Activated T-helper 17 cell treated with anti-CD3 and anti-CD28 coated beads, Interleukin-2, amount 50 U/mL, for 72 hours (primary cell): Measurements from ENCODE around the gene SMAD7. TPM values are rescaled to one million over a fixed set of nuclear protein-coding genes. Genes with fewer than 3 reads are reported as not detected.

Source experiments
- ATAC-seq: fragments of 150-1000 bp; cut with Tn5 transposase; replicated peaks from 2 replicates; pipeline ENCODE4 v1.10.0; 2021; ENCODE audit warnings: mild to moderate bottlenecking, moderate library complexity
- H3K27ac Mint-ChIP-seq: one replicate; pipeline ENCODE4 v1.8.0; 2022; ENCODE audit warnings: mixed read lengths
- H3K27me3 Mint-ChIP-seq: one replicate; pipeline ENCODE4 v1.8.0; 2022; ENCODE audit warnings: mixed read lengths
- H3K36me3 Mint-ChIP-seq: one replicate; pipeline ENCODE4 v1.8.0; 2022; ENCODE audit warnings: low read depth, mild to moderate bottlenecking, mixed read lengths
- H3K4me1 Mint-ChIP-seq: one replicate; pipeline ENCODE4 v1.8.0; 2022; ENCODE audit warnings: mixed read lengths
- H3K4me3 Mint-ChIP-seq: one replicate; pipeline ENCODE4 v1.8.0; 2022; ENCODE audit warnings: mild to moderate bottlenecking, mixed read lengths
- H3K9me3 Mint-ChIP-seq: one replicate; pipeline ENCODE4 v1.8.0; 2022; ENCODE audit warnings: mixed read lengths
- total RNA-seq, 2 donors: library from RNA; stranded (reverse); gene quantifications; one replicate each; pipeline ENCODE4 v1.2.3, GENCODE V29; 2022

The SMAD7 gene
- total RNA-seq, 2 donors from 2014 or later: 23.4 to 40.7 TPM

DNA sequence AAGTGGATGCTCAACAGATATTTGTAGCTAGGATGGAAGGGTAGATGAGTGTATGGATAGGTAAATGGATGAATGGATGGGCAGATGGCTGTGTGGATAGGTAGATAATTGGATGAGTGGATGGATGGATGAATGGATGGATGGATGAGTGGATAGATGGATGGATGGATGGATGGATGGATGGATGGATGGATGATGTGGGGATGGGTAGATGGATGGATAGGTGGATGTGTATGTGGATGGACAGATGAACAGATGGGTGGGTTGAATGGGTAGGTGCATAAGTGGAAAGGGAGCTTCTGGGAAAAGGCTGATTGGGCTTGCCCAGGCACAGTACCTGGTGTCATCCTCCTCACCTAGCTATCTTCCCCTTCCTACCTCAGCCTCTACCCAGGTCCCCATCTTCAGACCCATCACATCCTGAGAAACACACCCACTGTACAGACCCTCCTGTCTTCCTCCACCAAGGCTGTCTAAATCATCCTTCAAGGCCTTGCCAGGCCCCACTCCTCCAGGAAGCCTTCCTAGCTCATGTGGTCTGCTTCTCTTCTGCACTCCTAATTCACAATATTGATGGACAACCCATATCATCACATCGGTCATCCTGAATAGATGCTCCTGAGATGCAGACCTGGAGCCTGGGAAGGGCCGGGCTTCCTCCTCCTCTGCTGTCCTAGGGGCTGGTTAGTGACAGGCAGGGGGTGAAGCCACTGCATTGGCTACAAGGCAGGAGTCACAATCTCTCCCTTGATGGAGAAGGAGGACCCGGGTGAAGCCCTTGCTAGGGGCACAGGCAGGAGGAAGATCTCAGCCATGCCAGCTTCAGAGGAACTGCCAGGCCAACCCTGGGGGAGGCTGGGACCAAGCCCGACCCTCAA is 49.4 kb downstream of the SMAD7 start:
- no peaks in the 10 kb centered on the region for H3K36me3 Mint-ChIP-seq
- no peak overlapping the region for H3K27ac Mint-ChIP-seq
- H3K4me1 Mint-ChIP-seq: peaks cover 15% of the 10 kb centered on the region
- H3K4me3 Mint-ChIP-seq: no peak overlapping the region
- ATAC-seq: no peak
- H3K9me3 Mint-ChIP-seq: peaks cover 5% of the 10 kb centered on the region
- no peaks in the 10 kb centered on the region for H3K27me3 Mint-ChIP-seq

DNA sequence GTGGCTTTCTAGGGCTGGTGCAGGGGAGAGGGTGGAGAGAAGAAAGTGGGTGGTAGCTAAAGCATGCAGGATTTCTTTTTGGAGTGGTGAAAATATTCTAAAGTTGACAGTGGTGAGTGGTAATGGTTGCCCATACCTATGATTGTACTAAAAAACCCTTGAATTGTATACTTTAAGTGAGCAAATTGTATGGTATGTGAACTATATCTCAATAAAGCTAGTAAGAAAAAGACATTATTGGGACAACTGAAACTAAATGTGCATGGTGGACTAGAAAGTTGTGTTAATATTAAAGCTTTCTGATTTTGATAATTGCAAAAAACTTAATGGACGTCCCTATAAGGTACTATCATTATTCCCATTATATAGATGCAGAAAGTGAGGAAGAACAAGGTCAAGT is 50.3 kb downstream of the SMAD7 start:
- Mint-ChIP-seq H3K4me3 (no peak overlapping the region), H3K4me1 (peaks cover 20% of the 10 kb centered on the region), H3K9me3 (peaks cover 5% of the 10 kb centered on the region), H3K27me3 (no peaks in the 10 kb centered on the region), H3K36me3 (no peaks in the 10 kb centered on the region), H3K27ac (no peak overlapping the region)
- no peak for ATAC-seq

DNA sequence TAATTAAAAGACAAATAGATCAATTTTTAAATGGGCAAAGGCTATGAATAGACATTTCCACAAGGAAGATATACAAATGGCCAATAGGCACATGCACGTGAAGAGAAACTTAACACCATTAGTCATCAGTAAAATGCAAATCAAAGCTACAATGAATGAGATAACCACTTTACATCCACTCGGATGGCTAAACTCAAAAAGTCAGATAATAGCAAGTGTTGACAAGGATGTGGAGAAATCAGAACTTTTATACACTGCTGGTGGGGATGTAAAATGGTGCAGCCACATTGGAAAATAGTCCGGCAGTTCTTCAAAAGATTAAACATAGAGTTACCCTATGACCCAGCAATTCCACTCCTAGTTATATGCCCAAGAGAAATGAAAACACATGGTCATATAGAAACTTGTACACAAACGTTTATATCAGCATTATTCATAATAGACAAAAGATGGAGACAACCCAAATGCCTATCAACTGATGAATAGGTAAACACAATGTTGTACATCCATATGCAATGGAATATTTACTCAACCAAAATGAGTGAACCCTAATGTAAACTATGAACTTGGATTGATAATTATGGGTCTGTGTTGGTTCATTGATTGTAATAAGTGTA is 51.1 kb downstream of the SMAD7 start:
- Mint-ChIP-seq H3K4me3 (no peak overlapping the region), H3K27me3 (no peaks in the 10 kb centered on the region), H3K9me3 (peaks cover 5% of the 10 kb centered on the region), H3K4me1 (peaks cover 20% of the 10 kb centered on the region), H3K27ac (peak overlapping the region; percentile 11), H3K36me3 (no peaks in the 10 kb centered on the region)
- ATAC-seq: peak; percentile 49

- no peaks in the 10 kb centered on the region for H3K9me3 Mint-ChIP-seq
These were observed 52.2 kb downstream of the SMAD7 start for GRCh38 chr18:48898521-48898920.

DNA sequence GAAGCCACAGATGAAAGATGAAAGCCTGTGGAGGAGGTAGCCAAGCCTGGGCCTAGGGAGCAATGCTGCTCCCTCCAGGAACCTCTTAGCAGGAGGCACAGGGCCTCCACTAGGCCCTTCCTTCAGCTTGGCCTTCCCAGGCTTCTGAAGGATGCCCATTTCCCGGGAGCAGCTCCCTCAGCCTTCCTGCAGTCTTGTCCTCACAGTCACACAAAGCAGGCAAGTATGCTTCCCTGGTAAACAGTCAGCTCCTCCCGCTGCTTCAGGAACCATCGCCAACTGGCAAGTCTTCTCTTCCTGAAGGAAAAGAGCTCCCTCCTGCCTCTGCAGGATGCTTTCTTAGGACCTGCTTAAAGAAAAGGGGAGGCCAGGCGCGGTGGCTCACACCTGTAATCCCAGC is 53.2 kb downstream of the SMAD7 start:
- no peak for ATAC-seq
- peak overlapping the region; percentile 74 for H3K27ac Mint-ChIP-seq
- H3K27me3 Mint-ChIP-seq: no peaks in the 10 kb centered on the region
- H3K9me3 Mint-ChIP-seq: no peaks in the 10 kb centered on the region
- no peak overlapping the region for H3K4me3 Mint-ChIP-seq
- H3K36me3 Mint-ChIP-seq: no peaks in the 10 kb centered on the region
- peaks cover 20% of the 10 kb centered on the region for H3K4me1 Mint-ChIP-seq

More at GRCh38 chr18:48898521-48898920, 52.2 kb downstream of the SMAD7 start:
- H3K27ac Mint-ChIP-seq: no peak overlapping the region
- no peak overlapping the region for H3K4me3 Mint-ChIP-seq
- no peak for ATAC-seq
- H3K4me1 Mint-ChIP-seq: peaks cover 20% of the 10 kb centered on the region
- no peaks in the 10 kb centered on the region for H3K27me3 Mint-ChIP-seq
- H3K36me3 Mint-ChIP-seq: no peaks in the 10 kb centered on the region

DNA sequence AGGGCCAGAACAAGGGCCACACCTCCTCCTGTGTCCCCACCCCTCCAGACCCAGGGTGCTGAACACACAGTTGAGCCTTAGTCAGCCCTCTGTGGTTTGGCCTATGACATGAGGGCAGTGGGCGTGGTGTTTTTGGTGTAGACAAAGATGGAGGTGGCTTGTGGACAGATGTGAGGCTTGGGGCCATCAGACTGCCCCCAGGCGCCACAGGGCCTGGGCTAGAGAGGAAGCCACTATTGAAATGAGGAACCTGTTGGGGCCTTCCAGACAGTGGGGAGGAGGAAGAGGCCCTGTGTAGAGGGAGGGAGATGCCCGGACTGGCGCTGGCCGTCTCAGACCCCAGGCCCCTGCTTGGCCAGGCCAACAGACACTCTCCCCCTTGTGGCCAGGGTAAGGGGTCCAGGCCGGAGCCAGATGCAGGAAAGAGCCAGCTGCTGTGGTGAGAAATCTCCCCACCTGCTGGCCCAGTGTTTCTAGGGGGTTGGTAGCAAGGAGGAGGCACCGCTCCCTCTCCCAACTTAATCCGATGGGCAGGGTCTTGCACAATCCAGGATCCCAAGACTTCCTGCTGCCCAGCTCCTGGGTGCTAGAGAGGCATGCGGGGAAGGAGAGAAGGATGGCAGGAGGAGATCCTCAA is 53.8 kb downstream of the SMAD7 start:
- H3K36me3 Mint-ChIP-seq: no peaks in the 10 kb centered on the region
- no peaks in the 10 kb centered on the region for H3K9me3 Mint-ChIP-seq
- H3K4me3 Mint-ChIP-seq: no peak overlapping the region
- H3K4me1 Mint-ChIP-seq: peaks cover 20% of the 10 kb centered on the region
- ATAC-seq: peak; percentile 93
- peak overlapping the region; percentile 74 for H3K27ac Mint-ChIP-seq
- no peaks in the 10 kb centered on the region for H3K27me3 Mint-ChIP-seq

DNA sequence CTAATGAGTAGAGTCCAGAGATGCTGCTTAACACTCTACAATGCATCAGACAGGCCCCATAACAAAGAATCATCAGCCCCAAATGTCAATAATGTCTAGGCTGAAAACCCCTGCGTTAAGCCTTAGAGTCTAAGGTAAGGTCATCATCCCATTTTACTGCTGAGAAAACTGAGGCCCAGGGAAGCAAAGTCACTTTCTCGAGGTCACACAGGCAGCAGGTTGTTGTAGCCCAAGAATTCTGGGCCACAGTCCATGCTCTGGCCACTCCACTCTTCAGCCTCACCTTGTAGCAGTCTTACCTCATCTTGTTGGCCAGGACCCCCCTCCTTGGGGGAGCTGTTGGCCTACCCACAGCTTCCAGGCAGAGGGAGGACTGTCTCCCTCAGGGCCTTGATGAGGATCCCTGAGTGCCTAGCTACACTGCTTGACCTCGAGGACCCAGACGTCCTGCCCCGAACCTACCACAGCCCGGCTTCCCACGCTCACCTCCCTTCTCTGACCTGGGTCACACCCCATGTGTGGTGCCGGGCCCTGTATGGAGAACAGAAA is 54.4 kb downstream of the SMAD7 start:
- no peak for ATAC-seq
- peak overlapping the region; percentile 74 for H3K27ac Mint-ChIP-seq
- H3K36me3 Mint-ChIP-seq: no peaks in the 10 kb centered on the region
- no peaks in the 10 kb centered on the region for H3K9me3 Mint-ChIP-seq
- peaks cover 20% of the 10 kb centered on the region for H3K4me1 Mint-ChIP-seq
- H3K4me3 Mint-ChIP-seq: no peak overlapping the region
- H3K27me3 Mint-ChIP-seq: no peaks in the 10 kb centered on the region

- Mint-ChIP-seq H3K4me1 (peaks cover 17% of the 10 kb centered on the region), H3K27me3 (no peaks in the 10 kb centered on the region), H3K9me3 (no peaks in the 10 kb centered on the region), H3K36me3 (no peaks in the 10 kb centered on the region), H3K4me3 (no peak overlapping the region), H3K27ac (peak overlapping the region; percentile 48)
- ATAC-seq: no peak
These were observed 55.9 kb downstream of the SMAD7 start for GRCh38 chr18:48894799-48895346.

DNA sequence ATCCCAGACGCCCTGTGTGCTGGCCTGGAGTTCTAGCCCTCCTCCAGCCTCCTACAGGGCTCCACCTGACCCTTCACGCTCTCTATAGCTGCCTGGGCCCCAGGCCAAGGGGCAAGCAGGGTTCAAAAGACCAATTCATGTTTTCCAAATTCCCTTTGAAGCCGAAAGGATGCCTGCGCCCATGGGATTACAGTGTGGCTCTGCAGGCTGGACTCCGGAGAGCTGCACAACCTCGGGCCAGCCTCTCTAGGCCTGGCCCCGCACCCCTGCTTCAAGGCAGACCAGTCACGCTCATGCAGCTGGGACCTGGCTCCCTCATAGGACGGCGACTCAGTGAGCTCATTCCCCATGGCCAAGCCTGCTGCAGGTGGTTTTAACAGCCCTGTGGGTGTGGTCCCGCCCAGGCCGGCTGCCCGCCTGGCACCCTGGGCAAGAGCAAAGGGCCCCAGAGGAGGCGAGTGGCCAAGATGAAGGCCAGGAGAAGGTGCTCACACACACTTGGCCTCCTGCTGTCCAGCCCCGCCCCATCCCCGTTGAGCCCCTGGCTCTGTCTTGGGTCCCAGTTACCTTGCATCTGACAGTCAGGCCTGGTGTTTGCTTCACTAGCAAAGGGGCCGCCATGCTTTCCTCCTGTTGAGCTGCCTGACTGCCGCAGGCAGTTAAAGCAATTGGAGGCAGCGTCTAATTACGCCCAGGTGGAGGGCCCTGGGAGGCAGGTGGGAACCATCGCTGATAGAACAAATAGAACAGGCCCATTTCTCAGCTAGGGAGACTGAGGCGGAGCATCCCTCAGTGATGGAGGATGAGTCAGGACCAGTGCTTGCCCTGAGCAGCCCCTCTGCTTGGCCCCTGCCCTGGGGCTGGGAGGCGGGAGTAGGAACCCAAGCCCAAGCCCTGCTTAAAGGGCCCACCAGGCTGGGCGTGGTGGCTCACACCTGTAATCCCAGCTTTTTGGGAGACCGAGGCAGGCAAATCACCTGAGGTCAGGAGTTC is 56.9 kb downstream of the SMAD7 start:
- Mint-ChIP-seq H3K27ac (peak overlapping the region; percentile 60), H3K36me3 (no peaks in the 10 kb centered on the region), H3K4me1 (peaks cover 12% of the 10 kb centered on the region), H3K9me3 (no peaks in the 10 kb centered on the region), H3K27me3 (no peaks in the 10 kb centered on the region), H3K4me3 (no peak overlapping the region)
- no peak for ATAC-seq

- Mint-ChIP-seq H3K36me3 (no peaks in the 10 kb centered on the region), H3K4me3 (no peak overlapping the region), H3K27ac (peak overlapping the region; percentile 60), H3K27me3 (no peaks in the 10 kb centered on the region), H3K9me3 (no peaks in the 10 kb centered on the region), H3K4me1 (peaks cover 12% of the 10 kb centered on the region)
- no peak for ATAC-seq
These were observed 57.6 kb downstream of the SMAD7 start for GRCh38 chr18:48893061-48893607.

GRCh38 chr18:48892146-48892855 is 58.5 kb downstream of the SMAD7 start:
- Mint-ChIP-seq H3K4me3 (no peak overlapping the region), H3K36me3 (no peaks in the 10 kb centered on the region), H3K27me3 (no peaks in the 10 kb centered on the region), H3K9me3 (no peaks in the 10 kb centered on the region), H3K4me1 (peaks cover 12% of the 10 kb centered on the region), H3K27ac (no peak overlapping the region)
- no peak for ATAC-seq

DNA sequence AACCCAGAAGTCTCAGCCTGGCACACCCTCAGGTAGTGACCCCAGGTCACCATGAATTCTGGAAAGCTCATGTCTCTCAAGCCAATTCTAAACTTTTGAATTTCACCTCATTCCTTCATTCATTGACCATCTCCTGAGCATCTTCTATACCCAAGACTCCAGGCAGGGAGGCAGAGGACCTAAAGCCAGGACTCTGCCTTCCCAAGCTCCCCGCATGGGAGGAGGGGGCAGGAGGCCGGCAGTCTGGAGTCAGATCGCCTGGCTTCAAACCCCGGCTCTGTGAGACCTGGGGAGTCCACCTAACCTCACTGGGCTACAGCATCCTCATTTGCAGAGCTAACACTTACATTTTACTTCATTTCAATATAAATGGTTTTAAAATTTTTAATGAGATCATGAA is 59.0 kb downstream of the SMAD7 start:
- Mint-ChIP-seq H3K4me1 (peaks cover 8% of the 10 kb centered on the region), H3K36me3 (no peaks in the 10 kb centered on the region), H3K27me3 (no peaks in the 10 kb centered on the region), H3K27ac (no peak overlapping the region), H3K9me3 (no peaks in the 10 kb centered on the region), H3K4me3 (no peak overlapping the region)
- ATAC-seq: no peak
